NCI-H510A treated with DMSO at 0.1 percent for 48 hours (cell line): ENCODE measurements around the gene DHX32.
"Not testable (repeated sequence)": the region's sequence is repeated elsewhere in the genome, so short reads cannot be mapped to it uniquely, and the experiment has no call there.

ENCODE experiments used
- DNase-seq: peaks from one replicate; lab custom pipeline; 2025; lab: John Stamatoyannopoulos, UW

DHX32 gene

GRCh38 chr10:125881192-125881591, at the start of gene DHX32:
DHX32 (minus strand) TSS chr10:125881292; CDS start chr10:125880824, 468 bp downstream.
- DNase-seq = no peak

DNA sequence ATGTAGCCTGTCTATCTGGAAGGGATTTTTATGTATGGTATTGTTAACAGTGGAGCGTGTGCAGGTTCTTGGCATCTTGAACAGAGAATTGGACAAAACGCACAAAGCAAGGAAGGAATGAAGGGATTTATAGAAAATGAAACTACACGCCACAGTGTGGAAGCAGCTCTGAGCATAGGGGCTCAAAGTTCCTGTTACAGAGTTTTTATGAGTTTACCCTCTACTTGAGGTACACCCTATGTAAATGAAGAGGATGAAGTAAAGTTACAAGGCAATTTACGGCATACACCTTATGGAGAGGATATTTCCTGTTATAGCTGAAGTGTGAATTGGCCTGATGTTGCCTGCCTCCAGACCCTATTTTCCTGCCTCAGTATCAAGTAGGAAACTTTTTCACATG, 48.5 kb upstream of the DHX32 start:
- peak; percentile 41 for DNase-seq

- DNase-seq = peak; percentile 85
Observed at GRCh38 chr10:125928928-125929585, 48.0 kb upstream of the DHX32 start.

DNA sequence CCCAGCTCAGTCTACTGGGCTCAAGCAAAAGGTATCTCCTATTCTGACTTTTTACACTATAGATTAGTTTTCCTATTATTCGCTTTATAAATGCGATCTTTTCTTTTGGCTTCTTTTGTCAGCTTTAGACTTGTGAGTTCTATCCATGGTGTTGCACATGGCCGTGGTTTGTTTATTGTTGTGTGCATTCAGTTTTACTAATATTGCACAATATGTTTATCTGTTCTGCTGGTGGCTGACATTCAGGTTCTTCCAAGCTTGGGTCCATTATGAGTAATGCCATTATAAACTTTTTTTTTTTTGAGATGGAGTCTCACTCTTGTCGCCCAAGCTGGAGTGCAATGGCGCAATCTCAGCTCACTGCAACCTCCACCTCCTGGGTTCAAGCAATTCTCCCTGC, 46.2 kb upstream of the DHX32 start:
- DNase-seq = not testable (repeated sequence)

DNA sequence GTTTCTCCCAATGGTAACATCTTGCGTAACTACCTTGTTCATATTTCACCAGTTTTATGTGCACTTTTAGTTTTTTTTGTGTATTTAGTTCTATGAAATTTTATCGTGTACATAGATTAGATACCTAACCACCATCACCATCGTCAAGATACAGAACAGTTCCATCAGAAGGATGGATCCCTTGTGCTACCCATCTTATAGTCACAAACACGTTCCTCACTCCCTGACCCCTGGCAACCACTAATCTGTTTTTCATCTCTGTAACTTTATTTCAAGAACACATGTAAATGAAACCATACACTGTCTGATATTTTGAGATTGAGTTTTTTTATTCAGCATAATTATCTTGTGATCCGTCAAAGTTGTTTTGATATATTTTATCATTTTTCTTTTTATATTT, 45.2 kb upstream of the DHX32 start:
- DNase-seq = no peak

- DNase-seq = no peak
Observed at GRCh38 chr10:125925262-125925834, 44.3 kb upstream of the DHX32 start.

DNA sequence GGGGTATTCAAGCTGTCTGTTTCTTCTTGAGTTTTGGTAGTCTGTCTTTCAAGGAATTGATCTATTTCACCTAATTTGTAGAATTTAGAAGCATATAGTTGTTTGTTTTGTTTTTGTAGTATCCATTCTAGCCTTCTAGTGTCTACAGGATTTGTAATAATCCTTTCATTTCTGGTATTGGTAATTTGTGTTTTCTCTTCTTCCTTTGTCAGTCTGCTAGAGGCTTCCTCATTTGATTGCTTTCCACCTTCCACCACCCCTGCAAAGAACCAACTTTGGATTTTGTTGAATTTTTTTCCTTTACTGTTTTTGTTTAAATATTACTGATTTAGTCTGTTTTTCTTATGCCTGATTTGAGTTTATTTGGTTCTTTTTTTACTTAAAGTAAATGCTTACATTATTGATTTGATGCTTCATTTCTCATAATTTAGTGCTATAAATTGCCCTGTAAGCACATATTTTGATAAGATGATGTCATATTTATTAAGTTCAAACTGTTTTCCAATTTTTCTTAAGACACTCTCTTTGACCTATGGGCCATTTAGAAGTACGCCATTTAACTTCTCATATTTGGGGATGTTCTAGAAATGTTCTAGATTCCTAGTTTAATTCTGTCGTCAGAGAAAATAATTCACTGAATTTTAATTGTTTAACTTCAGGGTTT, 40.7 kb upstream of the DHX32 start:
- DNase-seq = not testable (repeated sequence)

- not testable (repeated sequence) for DNase-seq
Observed at GRCh38 chr10:125917704-125918361, 36.7 kb upstream of the DHX32 start.

DNA sequence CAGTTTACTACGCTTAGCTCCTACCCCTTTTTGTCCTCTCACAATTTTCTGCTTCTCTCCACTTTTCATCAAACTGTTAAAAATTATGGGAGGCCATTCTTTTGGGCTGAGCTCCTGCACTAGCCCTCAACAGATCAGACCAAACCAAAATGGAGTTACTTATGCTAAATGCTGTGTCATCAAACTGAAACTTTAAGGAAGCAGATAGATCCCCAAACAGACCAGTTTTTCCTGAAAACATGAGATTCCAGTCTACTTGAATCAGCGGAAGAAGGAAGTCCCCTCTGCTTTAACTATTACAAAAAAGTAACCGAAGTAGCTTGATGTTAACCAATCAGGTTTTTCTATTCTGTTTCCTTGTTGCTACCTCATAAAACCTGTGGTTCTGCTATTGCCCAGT, 35.9 kb upstream of the DHX32 start:
- no peak for DNase-seq

- not testable (repeated sequence) for DNase-seq
Observed at GRCh38 chr10:125913277-125913676, 32.2 kb upstream of the DHX32 start.

- peak; percentile 97 for DNase-seq
Observed at GRCh38 chr10:125911990-125912389, 30.9 kb upstream of the DHX32 start.

- no peak for DNase-seq
Observed at GRCh38 chr10:125911145-125911544, 30.1 kb upstream of the DHX32 start.

DNA sequence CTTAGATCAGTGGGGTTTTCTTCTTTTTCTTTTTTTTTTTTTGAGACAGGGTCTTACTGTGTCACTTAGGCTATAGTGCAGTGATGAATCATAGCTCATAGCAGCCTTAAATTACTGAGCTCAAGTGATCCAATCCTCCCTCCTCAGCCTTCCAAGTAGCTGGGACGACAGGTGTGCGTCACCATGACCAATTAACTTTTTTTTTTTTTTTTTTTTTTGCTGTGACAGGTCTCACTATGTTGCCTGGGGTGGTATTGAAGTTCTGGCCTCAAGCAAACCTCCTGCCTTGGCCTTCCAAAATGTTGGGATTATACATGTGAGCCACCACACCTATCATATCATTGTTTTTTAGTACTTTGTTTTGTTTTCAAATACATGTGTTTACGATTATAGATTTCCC, 28.4 kb upstream of the DHX32 start:
- DNase-seq = not testable (repeated sequence)

DNA sequence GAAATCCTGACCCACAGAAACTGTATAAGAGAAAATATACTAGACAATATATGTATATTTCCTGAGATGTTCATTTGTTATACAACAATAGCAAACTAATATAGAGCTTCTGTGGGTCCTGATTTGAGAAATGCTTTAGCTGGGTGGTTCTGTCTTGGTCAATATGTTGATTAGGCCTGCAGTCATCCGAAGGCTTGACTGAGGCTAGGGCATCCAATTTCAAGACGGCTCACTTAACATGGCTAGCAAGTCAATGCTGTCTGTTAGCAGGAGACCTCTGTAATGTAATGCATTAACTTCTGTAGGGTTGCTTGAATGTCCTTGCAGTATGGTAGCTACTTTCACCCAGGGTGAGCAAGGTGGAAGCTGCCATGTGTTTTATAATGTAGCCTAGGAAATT, 27.7 kb upstream of the DHX32 start:
- not testable (repeated sequence) for DNase-seq

GRCh38 chr10:125907598-125907997, 26.5 kb upstream of the DHX32 start:
- DNase-seq = not testable (repeated sequence)

GRCh38 chr10:125905069-125905994, 24.2 kb upstream of the DHX32 start:
- not testable (repeated sequence) for DNase-seq

GRCh38 chr10:125903135-125903640, 22.1 kb upstream of the DHX32 start:
- not testable (repeated sequence) for DNase-seq

- DNase-seq = not testable (repeated sequence)
Observed at GRCh38 chr10:125900963-125901362, 19.9 kb upstream of the DHX32 start.

- DNase-seq = not testable (repeated sequence)
Observed at GRCh38 chr10:125897317-125897716, 16.2 kb upstream of the DHX32 start.

DNA sequence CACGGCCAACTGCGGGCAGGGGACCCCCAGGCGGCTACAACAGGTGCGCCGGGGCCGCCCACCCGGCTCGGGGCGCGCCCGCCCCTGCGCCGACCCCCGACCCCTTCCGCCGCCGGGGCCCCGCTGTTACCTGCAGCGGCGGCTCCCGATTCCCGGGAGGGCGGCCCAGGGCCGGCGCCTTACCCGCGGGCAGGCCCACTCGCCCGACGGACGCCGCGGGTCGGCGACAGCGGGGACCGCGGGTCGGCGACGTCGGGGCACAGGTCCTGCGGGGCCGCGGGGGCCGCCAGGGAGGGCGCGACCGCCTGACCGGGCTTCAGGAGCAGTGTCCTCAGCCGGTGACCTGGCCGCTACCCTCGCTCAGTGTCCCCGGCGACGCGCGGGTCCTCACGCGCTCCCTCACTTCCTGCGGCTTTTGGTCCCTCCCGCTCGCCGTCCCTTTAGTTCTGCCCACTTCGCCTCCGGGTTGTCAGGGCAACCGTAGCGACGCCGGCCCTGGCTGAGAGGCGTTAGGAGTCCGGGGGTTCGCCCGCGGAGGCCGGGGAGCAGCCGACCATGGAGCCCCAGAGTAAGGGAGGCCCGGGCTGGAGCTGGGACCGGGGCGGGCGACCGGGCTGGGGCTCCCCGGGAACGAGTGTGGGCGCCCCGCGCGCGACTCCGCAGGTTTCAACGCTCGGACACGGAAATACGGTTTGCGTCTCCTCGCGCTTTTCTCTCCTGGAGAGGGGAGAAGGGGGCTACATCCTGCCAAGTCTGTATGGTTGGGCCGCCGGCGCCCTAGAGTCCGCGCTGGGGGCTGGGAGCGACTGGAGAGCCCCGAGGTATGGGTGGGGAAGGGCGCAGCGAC, 15.2 kb upstream of the DHX32 start, which contains the start of gene FANK1:
Gene FANK1 (plus strand): TSS at position 477 of the 847 bp plus-strand sequence. CDS start 79 bp downstream, at position 556.
- DNase-seq = peak; percentile 36
